Subcutaneous abdominal adipose tissue (tissue), 5 donors: ENCODE data around the gene PKD1.
A peak's percentile ranks its signal among the peaks of the same experiment; 100 is the strongest.
"Not testable (repeated sequence)": the region's sequence is repeated elsewhere in the genome, so short reads cannot be mapped to it uniquely, and the experiment has no call there.

Experiments used
- H3K27ac ChIP-seq: one replicate; pipeline ENCODE4 v1.7.0; 2013; ENCODE audit warnings: low read depth, mild to moderate bottlenecking, inconsistent platforms, low read length, moderate library complexity
- H3K27me3 ChIP-seq, 5 donors: one replicate each; pipeline ENCODE4 v1.7.0; 2013; ENCODE audit warnings: low read length in 5 of 5, inconsistent platforms in 1 of 5; ENCODE audit not compliant: control insufficient read depth in 5 of 5, insufficient read depth in 4 of 5
- H3K36me3 ChIP-seq, 5 donors: one replicate each; pipeline ENCODE4 v1.7.0; 2013; ENCODE audit warnings: low read length in 5 of 5; ENCODE audit not compliant: control insufficient read depth in 5 of 5, insufficient read depth in 5 of 5
- H3K4me1 ChIP-seq, 5 donors: one replicate each; pipeline ENCODE4 v1.7.0; 2013; ENCODE audit warnings: low read length in 5 of 5, mild to moderate bottlenecking in 3 of 5, moderate library complexity in 1 of 5; ENCODE audit not compliant: control insufficient read depth in 5 of 5, insufficient read depth in 5 of 5
- H3K4me3 ChIP-seq, 5 donors: one replicate each; pipeline ENCODE4 v1.7.0; 2013; ENCODE audit warnings: low read length in 5 of 5, low read depth in 1 of 5
- H3K9ac ChIP-seq, 5 donors: one replicate each; pipeline ENCODE4 v1.7.0; 2013; ENCODE audit warnings: low read length in 5 of 5, mild to moderate bottlenecking in 4 of 5, moderate library complexity in 3 of 5
- H3K9me3 ChIP-seq, 5 donors: one replicate each; pipeline ENCODE4 v1.7.0; 2013; ENCODE audit warnings: low read length in 5 of 5; ENCODE audit not compliant: control insufficient read depth in 5 of 5
- donor health status: healthy.
- donor health status: healthy.
- donor health status: healthy.
- donor health status: healthy.
- donor health status: healthy.

PKD1 gene

DNA sequence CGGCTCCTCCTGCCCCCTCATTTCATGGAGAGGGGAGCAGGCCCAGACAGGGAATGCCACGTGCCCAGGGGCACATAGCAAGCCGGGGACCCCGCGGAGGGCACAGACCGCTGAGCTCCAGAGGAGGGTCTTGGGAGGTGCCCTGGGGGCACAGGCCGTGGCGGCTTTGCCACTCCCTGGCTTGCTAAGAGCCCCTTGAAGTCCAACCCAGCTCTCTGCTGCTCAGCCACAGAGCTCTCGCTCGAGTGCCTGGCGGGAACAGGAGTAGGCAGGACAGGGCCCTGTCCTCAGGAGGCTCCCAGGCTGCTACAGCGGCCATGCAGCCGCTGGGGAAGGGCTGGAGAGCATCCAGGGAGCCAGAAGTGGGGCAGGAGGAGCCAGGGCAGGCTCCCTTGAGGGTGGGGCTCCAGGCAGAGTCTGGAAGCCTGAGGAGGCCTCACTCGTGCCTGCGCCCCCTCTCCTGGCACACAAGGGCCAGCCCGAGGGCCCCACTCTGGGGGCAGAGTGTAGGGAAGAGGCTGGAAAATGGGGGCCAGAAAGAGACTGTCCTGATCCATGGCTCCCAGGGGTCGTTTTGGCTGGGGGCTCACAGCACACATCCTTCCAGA lies 8.3 kb upstream of the PKD1 start:
- H3K36me3 ChIP-seq = no peaks in the 10 kb centered on the region
- no peak overlapping the region for H3K9ac ChIP-seq
- no peak overlapping the region for H3K4me3 ChIP-seq
- no peaks in the 10 kb centered on the region for H3K9me3 ChIP-seq
- no peak overlapping the region for H3K27ac ChIP-seq
- peaks cover 3 to 12% (median 11%) of the 10 kb centered on the region in 5 donors for H3K4me1 ChIP-seq
- no peaks in the 10 kb centered on the region for H3K27me3 ChIP-seq

DNA sequence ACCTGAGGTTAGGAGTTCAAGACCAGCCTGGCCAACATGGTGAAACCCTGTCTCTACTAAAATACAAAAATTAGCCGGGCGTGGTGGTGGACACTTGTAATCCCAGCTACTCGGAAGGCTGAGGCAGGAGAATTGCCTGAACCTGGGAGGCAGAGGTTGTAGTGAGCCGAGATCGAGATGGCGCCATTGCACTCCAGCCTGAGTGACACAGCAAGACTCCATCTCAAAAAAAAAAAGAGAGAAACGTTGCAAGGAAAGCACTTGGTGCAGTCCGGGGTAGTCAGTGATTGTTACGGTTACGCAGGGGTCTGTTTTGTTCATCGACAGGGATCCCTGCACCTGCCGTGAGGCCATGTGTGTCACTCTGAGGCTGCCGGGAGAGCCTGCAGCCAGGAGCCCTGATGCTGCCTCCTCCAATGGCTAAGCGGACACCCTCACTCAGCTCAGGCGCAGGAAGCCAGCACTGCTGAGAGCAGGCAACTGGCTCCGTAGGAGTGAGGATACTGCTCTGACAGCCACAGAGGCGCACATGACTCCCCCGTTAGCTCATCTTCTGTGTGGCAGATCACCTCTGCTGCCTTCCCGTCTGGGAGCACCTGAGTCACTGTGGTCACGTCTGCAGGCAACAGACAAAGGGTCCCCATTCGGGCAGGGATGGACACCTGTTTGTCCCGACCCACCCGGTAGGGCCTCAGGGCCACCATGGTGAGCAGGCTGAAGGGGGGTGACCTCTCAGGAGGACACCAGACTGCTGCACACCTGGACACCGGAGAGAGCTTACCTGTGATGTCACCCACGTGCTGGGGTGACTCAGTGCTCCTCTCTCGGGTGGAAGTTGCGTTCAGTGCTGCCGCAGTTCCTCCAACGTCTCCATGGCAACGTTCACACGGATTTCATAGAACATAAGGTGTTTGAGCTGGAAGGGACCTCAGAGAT lies 7.5 kb upstream of the PKD1 start:
- Histone ChIP-seq H3K27ac (no peak overlapping the region), H3K27me3 (no peaks in the 10 kb centered on the region), H3K4me3 (no peak overlapping the region), H3K36me3 (no peaks in the 10 kb centered on the region), H3K9me3 (no peaks in the 10 kb centered on the region), H3K9ac (no peak overlapping the region), H3K4me1 (peaks cover 3 to 7% (median 5%) of the 10 kb centered on the region in 5 donors)

DNA sequence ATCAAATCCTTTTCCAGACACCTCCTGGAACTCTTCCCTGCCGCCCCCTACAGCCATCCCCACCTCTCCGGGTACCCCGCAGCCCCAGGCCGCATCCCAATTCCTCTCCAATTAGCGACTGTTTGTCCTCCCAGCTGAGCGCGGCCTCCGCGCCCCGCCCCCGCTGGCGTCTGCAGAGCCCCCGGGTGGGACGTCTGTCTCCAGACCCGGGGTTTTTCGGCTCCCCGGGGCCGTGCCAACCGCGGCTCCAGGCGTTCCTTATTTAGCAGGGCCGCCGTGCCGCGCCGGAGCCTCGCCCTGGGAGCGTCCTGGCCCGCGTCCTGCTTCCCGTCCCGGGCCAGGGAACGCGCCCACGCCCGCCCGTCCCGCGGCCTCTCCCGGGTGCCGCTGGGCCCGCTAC lies 627 bp downstream of the PKD1 start:
- peaks cover 0 to 21% (median 13%) of the 10 kb centered on the region in 5 donors for H3K4me1 ChIP-seq
- not testable (repeated sequence) for H3K9ac ChIP-seq, H3K27me3 ChIP-seq, H3K27ac ChIP-seq, H3K36me3 ChIP-seq, H3K9me3 ChIP-seq
- H3K4me3 ChIP-seq = peak overlapping the region; percentile 27 to 57 (median 42)

DNA sequence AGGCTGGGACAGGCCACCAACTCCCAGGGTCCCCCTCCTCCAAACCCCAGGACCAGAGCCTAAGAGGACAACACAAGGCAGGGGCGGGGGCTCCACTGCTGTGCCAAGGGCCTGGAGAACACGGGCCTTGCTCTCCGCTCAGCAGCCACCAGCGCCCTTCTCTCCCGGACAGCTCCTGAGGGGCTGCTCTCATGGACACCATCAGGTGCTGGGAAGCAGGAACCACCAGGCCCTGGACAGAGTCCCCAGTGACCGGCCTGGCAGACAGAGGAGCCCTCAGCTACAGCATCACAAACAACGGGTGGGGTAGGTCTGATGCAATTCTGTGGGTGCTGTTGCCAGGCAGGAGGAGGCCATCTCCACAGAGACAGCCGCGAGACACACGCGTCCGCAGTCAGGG lies 1.9 kb downstream of the PKD1 start:
- not testable (repeated sequence) for H3K9ac ChIP-seq, H3K36me3 ChIP-seq, H3K9me3 ChIP-seq, H3K4me3 ChIP-seq, H3K27me3 ChIP-seq, H3K27ac ChIP-seq
- peaks cover 0 to 27% (median 22%) of the 10 kb centered on the region in 5 donors for H3K4me1 ChIP-seq

DNA sequence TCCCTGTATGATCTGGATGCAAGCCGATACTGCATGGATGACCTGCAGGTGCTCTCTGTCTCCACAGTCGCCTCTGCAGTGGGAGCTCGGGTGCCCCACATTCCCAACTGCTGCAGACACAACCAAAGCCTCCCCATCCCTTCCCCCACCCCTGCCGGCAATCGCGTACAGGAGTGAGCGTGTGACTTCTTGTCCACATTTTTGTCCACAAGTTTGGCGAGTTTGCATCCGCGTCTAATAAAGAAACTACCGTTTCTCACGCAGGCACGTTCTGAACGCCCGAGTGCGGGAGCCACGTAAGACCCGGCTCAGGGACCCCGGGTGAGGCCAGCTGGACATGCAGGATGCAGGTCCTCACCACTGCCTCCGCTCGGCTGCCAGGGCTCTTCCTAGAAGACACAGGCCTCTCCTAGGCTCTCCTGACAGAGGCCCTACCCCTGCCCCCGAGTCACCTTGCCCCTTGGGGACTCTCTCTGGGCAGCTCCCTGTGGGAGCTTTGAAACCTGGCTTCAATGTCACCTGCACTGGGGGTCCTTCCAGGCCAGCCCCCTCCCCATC lies 5.7 kb downstream of the PKD1 start:
- H3K9ac ChIP-seq = not testable (repeated sequence)

DNA sequence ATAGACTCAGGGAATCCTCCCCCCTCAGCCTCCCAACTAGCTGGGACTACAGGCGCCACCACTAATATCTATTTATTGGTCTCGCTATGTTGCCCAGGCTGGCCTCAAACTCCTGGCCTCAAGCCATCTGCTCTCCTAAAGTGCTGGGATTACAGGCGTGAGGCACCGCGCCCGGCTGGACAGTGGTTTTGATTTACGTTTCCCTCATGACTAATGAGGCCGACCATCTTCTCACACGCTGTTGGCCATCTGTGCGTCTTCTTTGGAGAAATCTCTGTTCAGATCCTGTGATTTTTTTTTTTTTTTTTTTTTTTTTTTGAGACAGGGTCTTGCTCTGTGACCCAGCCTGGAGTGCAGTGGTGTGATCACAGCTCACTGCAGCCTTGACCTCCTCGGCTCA lies 6.4 kb downstream of the PKD1 start:
- H3K9ac ChIP-seq, H3K4me3 ChIP-seq, H3K9me3 ChIP-seq, H3K27me3 ChIP-seq, H3K36me3 ChIP-seq, H3K27ac ChIP-seq: not testable (repeated sequence)
- peaks cover 0 to 61% (median 57%) of the 10 kb centered on the region in 5 donors for H3K4me1 ChIP-seq

More for the DNA sequence above, 5.7 kb downstream of the PKD1 start:
- not testable (repeated sequence) for H3K27ac ChIP-seq, H3K36me3 ChIP-seq, H3K4me3 ChIP-seq, H3K9me3 ChIP-seq, H3K27me3 ChIP-seq
- peaks cover 0 to 54% (median 50%) of the 10 kb centered on the region in 5 donors for H3K4me1 ChIP-seq

DNA sequence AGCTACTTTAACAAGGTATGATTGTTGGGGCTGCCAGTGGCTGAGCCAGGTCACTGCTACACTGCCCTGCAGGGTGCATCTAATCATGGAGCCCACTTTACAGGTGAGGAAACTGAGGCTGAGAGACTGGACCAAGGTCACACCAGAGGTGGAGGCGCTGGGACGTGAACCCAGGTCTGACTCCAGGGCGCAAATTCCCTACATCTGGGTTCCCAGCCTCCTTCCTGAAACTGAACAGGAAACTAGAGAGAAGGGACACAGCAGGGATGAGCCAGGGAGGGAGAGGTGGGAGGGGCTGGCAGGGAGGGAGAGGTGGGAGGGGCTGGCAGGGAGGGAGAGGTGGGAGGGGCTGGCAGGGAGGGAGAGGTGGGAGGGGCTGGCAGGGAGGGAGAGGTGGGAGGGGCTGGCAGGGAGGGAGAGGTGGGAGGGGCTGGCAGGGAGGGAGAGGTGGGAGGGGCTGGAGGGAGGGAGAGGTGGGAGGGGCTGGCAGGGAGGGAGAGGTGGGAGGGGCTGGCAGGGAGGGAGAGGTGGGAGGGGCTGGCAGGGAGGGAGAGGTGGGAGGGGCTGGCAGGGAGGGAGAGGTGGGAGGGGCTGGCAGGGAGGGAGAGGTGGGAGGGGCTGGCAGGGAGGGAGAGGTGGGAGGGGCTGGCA lies 7.9 kb downstream of the PKD1 start:
- Histone ChIP-seq H3K4me1 (peaks cover 0 to 66% (median 60%) of the 10 kb centered on the region in 5 donors), H3K27ac (peak overlapping the region; percentile 23)
- H3K36me3 ChIP-seq, H3K27me3 ChIP-seq, H3K4me3 ChIP-seq, H3K9ac ChIP-seq, H3K9me3 ChIP-seq: not testable (repeated sequence)

DNA sequence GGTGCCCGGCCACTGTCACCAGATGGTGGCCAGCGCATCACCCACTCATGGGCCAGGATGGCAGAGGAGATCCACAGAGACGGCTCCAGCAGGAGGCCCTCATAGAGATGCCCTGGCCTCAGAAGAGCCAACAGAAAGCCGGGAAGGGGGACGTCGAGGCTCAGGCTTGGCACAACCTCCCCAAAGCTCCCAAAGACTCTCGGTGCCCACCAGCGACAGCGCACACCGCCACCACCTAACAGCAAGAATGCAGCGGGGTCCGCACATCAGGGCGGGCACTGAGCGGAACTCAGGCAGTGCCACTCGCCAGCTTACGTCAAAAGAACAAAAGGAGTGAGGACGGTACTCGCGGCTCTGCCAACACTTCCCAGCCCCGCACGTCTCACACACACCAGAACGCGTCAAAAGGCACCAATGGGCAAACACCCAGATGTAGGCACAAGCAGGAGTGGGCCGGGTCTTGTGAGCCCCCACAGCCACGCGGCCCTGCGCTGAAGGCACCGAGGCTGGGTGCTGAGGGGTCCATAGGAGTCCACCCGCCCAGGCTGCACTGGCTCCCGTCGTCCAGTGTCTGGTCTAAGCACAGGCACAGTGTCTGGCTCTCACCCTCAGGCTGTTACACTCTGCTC lies 8.7 kb downstream of the PKD1 start:
- H3K36me3 ChIP-seq, H3K27me3 ChIP-seq, H3K4me3 ChIP-seq, H3K9me3 ChIP-seq: not testable (repeated sequence)
- Histone ChIP-seq H3K9ac (peak overlapping the region in 1 of 5 donors; percentile 8), H3K27ac (peak overlapping the region; percentile 23), H3K4me1 (peaks cover 2 to 73% (median 61%) of the 10 kb centered on the region in 5 donors)

DNA sequence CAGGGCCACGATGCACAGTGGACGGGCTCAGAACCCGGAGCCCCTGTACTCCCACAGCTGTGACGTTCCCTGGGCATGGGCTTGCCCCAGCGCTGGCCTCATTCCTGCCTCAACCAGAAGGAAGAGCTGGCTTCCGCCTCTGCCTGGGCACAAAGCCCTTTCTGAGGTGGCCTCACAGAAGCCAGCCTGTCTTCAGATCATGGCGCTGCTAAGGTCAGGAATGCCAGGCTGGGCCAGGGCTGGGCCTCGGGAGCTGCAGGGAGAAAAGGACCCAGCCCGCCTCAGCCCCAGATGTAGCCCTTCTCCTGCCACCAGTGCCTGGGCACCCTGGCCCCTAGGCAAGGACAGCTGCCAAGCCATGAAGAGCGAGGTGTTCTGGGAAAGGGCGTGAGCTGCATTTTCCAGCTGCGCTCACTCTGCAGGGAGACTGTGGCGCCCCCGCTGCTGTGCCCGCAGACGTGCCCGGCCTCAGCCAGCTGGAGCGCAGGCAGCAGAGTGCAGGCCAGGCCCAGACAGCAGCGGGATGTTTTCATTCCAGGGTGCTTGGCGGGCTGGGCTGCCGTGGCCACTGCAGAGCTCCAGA lies 9.4 kb downstream of the PKD1 start:
- not testable (repeated sequence) for H3K36me3 ChIP-seq, H3K4me3 ChIP-seq, H3K27me3 ChIP-seq, H3K9me3 ChIP-seq
- H3K27ac ChIP-seq = peak overlapping the region; percentile 70
- peak overlapping the region in 1 of 5 donors; percentile 35 for H3K9ac ChIP-seq
- peaks cover 2 to 79% (median 66%) of the 10 kb centered on the region in 5 donors for H3K4me1 ChIP-seq
